Measurements from ENCODE around the gene FRMD5.
A peak's percentile ranks its signal among the peaks of the same experiment; 100 is the strongest.

FRMD5 gene

GRCh38 chr15:44163370-44163769 is 31.7 kb downstream of the FRMD5 start:
- DNase-seq (ENCODE audit: low read depth), result no peak
- no peak for TF ChIP-seq CTCF (IDR thresholded peaks at IDR 0.05; ENCODE audit: low read length, missing control alignments)
- H3K4me3 ChIP-seq (replicated peaks; ENCODE audit: low read depth, low read length), result no peak overlapping the region

- no peak for DNase-seq (ENCODE audit: low read depth)
- TF ChIP-seq CTCF (IDR thresholded peaks at IDR 0.05; ENCODE audit: low read length, missing control alignments), result no peak
- H3K4me3 ChIP-seq (replicated peaks; ENCODE audit: low read depth, low read length), result no peak overlapping the region
Observed at GRCh38 chr15:44160796-44161195, 34.3 kb downstream of the FRMD5 start.

GRCh38 chr15:44159492-44159891 is 35.6 kb downstream of the FRMD5 start:
- DNase-seq (ENCODE audit: low read depth), result peak; percentile 13
- no peak overlapping the region for H3K4me3 ChIP-seq (replicated peaks; ENCODE audit: low read depth, low read length)
- TF ChIP-seq CTCF (IDR thresholded peaks at IDR 0.05; ENCODE audit: low read length, missing control alignments), result no peak

GRCh38 chr15:44158111-44158510 is 37.0 kb downstream of the FRMD5 start:
- no peak for TF ChIP-seq CTCF (IDR thresholded peaks at IDR 0.05; ENCODE audit: low read length, missing control alignments)
- peak; percentile 13 for DNase-seq (ENCODE audit: low read depth)
- H3K4me3 ChIP-seq (replicated peaks; ENCODE audit: low read depth, low read length), result no peak overlapping the region

- no peak overlapping the region for H3K4me3 ChIP-seq (replicated peaks; ENCODE audit: low read depth, low read length)
- TF ChIP-seq CTCF (IDR thresholded peaks at IDR 0.05; ENCODE audit: low read length, missing control alignments), result no peak
- peak; percentile 90 for DNase-seq (ENCODE audit: low read depth)
Observed at GRCh38 chr15:44157679-44158078, 37.4 kb downstream of the FRMD5 start.

- no peak for DNase-seq (ENCODE audit: low read depth)
- no peak overlapping the region for H3K4me3 ChIP-seq (replicated peaks; ENCODE audit: low read depth, low read length)
- no peak for TF ChIP-seq CTCF (IDR thresholded peaks at IDR 0.05; ENCODE audit: low read length, missing control alignments)
Observed at GRCh38 chr15:44153352-44153751, 41.7 kb downstream of the FRMD5 start.

- no peak overlapping the region for H3K4me3 ChIP-seq (replicated peaks; ENCODE audit: low read depth, low read length)
- TF ChIP-seq CTCF (IDR thresholded peaks at IDR 0.05; ENCODE audit: low read length, missing control alignments), result no peak
- DNase-seq (ENCODE audit: low read depth), result no peak
Observed at GRCh38 chr15:44149224-44149623, 45.8 kb downstream of the FRMD5 start.

All from fibroblast of pulmonary artery (primary cell).